ENCODE data around the gene BCL7B.

GRCh38 chr7:73539709-73540108 is 17.8 kb downstream of the BCL7B start:
- no peak for TF ChIP-seq RAD21 (IDR thresholded peaks at IDR 0.05; ENCODE audit: low read length)
- TF ChIP-seq, protein P1, sequence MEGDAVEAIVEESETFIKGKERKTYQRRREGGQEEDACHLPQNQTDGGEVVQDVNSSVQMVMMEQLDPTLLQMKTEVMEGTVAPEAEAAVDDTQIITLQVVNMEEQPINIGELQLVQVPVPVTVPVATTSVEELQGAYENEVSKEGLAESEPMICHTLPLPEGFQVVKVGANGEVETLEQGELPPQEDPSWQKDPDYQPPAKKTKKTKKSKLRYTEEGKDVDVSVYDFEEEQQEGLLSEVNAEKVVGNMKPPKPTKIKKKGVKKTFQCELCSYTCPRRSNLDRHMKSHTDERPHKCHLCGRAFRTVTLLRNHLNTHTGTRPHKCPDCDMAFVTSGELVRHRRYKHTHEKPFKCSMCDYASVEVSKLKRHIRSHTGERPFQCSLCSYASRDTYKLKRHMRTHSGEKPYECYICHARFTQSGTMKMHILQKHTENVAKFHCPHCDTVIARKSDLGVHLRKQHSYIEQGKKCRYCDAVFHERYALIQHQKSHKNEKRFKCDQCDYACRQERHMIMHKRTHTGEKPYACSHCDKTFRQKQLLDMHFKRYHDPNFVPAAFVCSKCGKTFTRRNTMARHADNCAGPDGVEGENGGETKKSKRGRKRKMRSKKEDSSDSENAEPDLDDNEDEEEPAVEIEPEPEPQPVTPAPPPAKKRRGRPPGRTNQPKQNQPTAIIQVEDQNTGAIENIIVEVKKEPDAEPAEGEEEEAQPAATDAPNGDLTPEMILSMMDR (conservative IDR thresholded peaks at IDR 0.05; ENCODE audit: low read depth, low read length): no peak
- TF ChIP-seq RFX5 (IDR thresholded peaks at IDR 0.05; ENCODE audit: low read depth, low read length): no peak
- no peak for TF ChIP-seq CHD1 (IDR thresholded peaks at IDR 0.05; ENCODE audit: low read depth, low read length)
- no peak for TF ChIP-seq SMC3 (IDR thresholded peaks at IDR 0.05; ENCODE audit: low read depth, low read length)
